ENCODE measurements around the gene PLS3. TPM values are rescaled to one million over a fixed set of nuclear protein-coding genes. Genes with fewer than 3 reads are reported as not detected.

PLS3 gene
- total and polyA plus RNA-seq, 2 experiments from 2014 or later = 114 to 218 TPM

- H3K4me1 ChIP-seq (ENCODE audit: low read depth) = peaks cover 14% of the 10 kb centered on the region
- H3K4me3 ChIP-seq = no peak overlapping the region
- no peaks in the 10 kb centered on the region for H3K9me3 ChIP-seq (ENCODE audit: low read depth)
- no peak for DNase-seq (ENCODE audit: low read depth in 1 of 2, low spot score in 1 of 2)
- H3K36me3 ChIP-seq = peaks cover 3% of the 10 kb centered on the region
- H3K27ac ChIP-seq = peak overlapping the region; percentile 53
- TF ChIP-seq CTCF (IDR thresholded peaks at IDR 0.05; ENCODE audit: low read depth, low read length) = no peak
- H3K27me3 ChIP-seq = no peaks in the 10 kb centered on the region
Measured at GRCh38 chrX:115603534-115604074, 42.6 kb downstream of the PLS3 start.

GRCh38 chrX:115606861-115607260 lies 45.9 kb downstream of the PLS3 start:
- Histone ChIP-seq H3K27ac (peak overlapping the region; percentile 42), H3K4me1 (ENCODE audit: low read depth) (peaks cover 3% of the 10 kb centered on the region), H3K9me3 (ENCODE audit: low read depth) (no peaks in the 10 kb centered on the region), H3K36me3 (peaks cover 9% of the 10 kb centered on the region), H3K27me3 (no peaks in the 10 kb centered on the region), H3K4me3 (no peak overlapping the region)
- no peak for TF ChIP-seq CTCF (IDR thresholded peaks at IDR 0.05; ENCODE audit: low read depth, low read length)
- DNase-seq (ENCODE audit: low read depth in 1 of 2, low spot score in 1 of 2) = no peak

- no peak for TF ChIP-seq CTCF (IDR thresholded peaks at IDR 0.05; ENCODE audit: low read depth, low read length)
- Histone ChIP-seq H3K27ac (no peak overlapping the region), H3K4me3 (no peak overlapping the region)
Measured at GRCh38 chrX:115609621-115610020, 48.6 kb downstream of the PLS3 start.

GRCh38 chrX:115616943-115617563 lies 56.1 kb downstream of the PLS3 start:
- H3K27me3 ChIP-seq = no peaks in the 10 kb centered on the region
- peak overlapping the region; percentile 100 for H3K27ac ChIP-seq
- no peak overlapping the region for H3K4me3 ChIP-seq
- H3K36me3 ChIP-seq = peaks cover 13% of the 10 kb centered on the region
- peaks cover 40% of the 10 kb centered on the region for H3K4me1 ChIP-seq (ENCODE audit: low read depth)
- H3K9me3 ChIP-seq (ENCODE audit: low read depth) = no peaks in the 10 kb centered on the region
- no peak for TF ChIP-seq CTCF (IDR thresholded peaks at IDR 0.05; ENCODE audit: low read depth, low read length)
- peak in 1 of 2 donors; percentile 30 for DNase-seq (ENCODE audit: low read depth in 1 of 2, low spot score in 1 of 2)

More at GRCh38 chrX:115609621-115610020, 48.6 kb downstream of the PLS3 start:
- H3K9me3 ChIP-seq (ENCODE audit: low read depth) = no peaks in the 10 kb centered on the region
- DNase-seq (ENCODE audit: low read depth in 1 of 2, low spot score in 1 of 2) = no peak
- H3K4me1 ChIP-seq (ENCODE audit: low read depth) = peaks cover 12% of the 10 kb centered on the region
- H3K27me3 ChIP-seq = no peaks in the 10 kb centered on the region
- peaks cover 12% of the 10 kb centered on the region for H3K36me3 ChIP-seq

- no peak overlapping the region for H3K4me3 ChIP-seq
- H3K27ac ChIP-seq = peak overlapping the region; percentile 72
- no peaks in the 10 kb centered on the region for H3K9me3 ChIP-seq (ENCODE audit: low read depth)
- H3K27me3 ChIP-seq = no peaks in the 10 kb centered on the region
- DNase-seq (ENCODE audit: low read depth in 1 of 2, low spot score in 1 of 2) = no peak
- peaks cover 31% of the 10 kb centered on the region for H3K4me1 ChIP-seq (ENCODE audit: low read depth)
- H3K36me3 ChIP-seq = no peaks in the 10 kb centered on the region
- no peak for TF ChIP-seq CTCF (IDR thresholded peaks at IDR 0.05; ENCODE audit: low read depth, low read length)
Measured at GRCh38 chrX:115622534-115622933, 61.6 kb downstream of the PLS3 start.

Data from cardiac muscle cell (in vitro differentiated cells and primary cell).